Measurements from ENCODE around the gene C17orf75.

The C17orf75 gene

GRCh38 chr17:32281011-32281451, 60.9 kb downstream of the C17orf75 start:
- no peaks in the 10 kb centered on the region for H3K9me3 ChIP-seq (ENCODE audit: insufficient read depth, low read length)
- no peaks in the 10 kb centered on the region for H3K27me3 ChIP-seq (ENCODE audit: low read length)
- no peaks in the 10 kb centered on the region for H3K9me2 ChIP-seq (replicated peaks; ENCODE audit: insufficient read depth, low read length)
- TF ChIP-seq CTCF (IDR thresholded peaks at IDR 0.05; ENCODE audit: insufficient read depth, low read length, poor library complexity, severe bottlenecking) (no peak), EZH2phosphoT487 (conservative IDR thresholded peaks at IDR 0.05; ENCODE audit: low read length) (no peak)
- no peak overlapping the region for H3K4me2 ChIP-seq (ENCODE audit: low read depth, low read length, poor library complexity, severe bottlenecking)
- no peak overlapping the region for H3K9ac ChIP-seq (ENCODE audit: low read length)
- H3K36me3 ChIP-seq (ENCODE audit: low read length): no peaks in the 10 kb centered on the region
- no peak overlapping the region for H2AFZ ChIP-seq (ENCODE audit: low read depth, low read length, severe bottlenecking)
- no peak overlapping the region for H3K4me3 ChIP-seq (ENCODE audit: insufficient read depth, low read length, poor library complexity, severe bottlenecking)
- H3K79me2 ChIP-seq (ENCODE audit: insufficient read depth, low read length): no peaks in the 10 kb centered on the region
- H3F3A ChIP-seq (ENCODE audit: insufficient read depth): no peaks in the 10 kb centered on the region
- no peak overlapping the region for H3K27ac ChIP-seq (ENCODE audit: low read depth, low read length)
- no peaks in the 10 kb centered on the region for H4K20me1 ChIP-seq (ENCODE audit: low read depth, low read length)

- H3K27ac ChIP-seq (ENCODE audit: low read depth, low read length): no peak overlapping the region
- TF ChIP-seq EZH2phosphoT487 (conservative IDR thresholded peaks at IDR 0.05; ENCODE audit: low read length) (no peak), CTCF (IDR thresholded peaks at IDR 0.05; ENCODE audit: insufficient read depth, low read length, poor library complexity, severe bottlenecking) (no peak)
Measured at GRCh38 chr17:32279891-32280716, 61.9 kb downstream of the C17orf75 start.

GRCh38 chr17:32278815-32279214, 63.2 kb downstream of the C17orf75 start:
- no peak overlapping the region for H3K9ac ChIP-seq (ENCODE audit: low read length)
- no peak overlapping the region for H2AFZ ChIP-seq (ENCODE audit: low read depth, low read length, severe bottlenecking)
- TF ChIP-seq CTCF (IDR thresholded peaks at IDR 0.05; ENCODE audit: insufficient read depth, low read length, poor library complexity, severe bottlenecking) (no peak), EZH2phosphoT487 (conservative IDR thresholded peaks at IDR 0.05; ENCODE audit: low read length) (no peak)

More at GRCh38 chr17:32279891-32280716, 61.9 kb downstream of the C17orf75 start:
- Histone ChIP-seq H3K9me2 (replicated peaks; ENCODE audit: insufficient read depth, low read length) (no peaks in the 10 kb centered on the region), H3K9ac (ENCODE audit: low read length) (no peak overlapping the region), H3K9me3 (ENCODE audit: insufficient read depth, low read length) (no peaks in the 10 kb centered on the region), H4K20me1 (ENCODE audit: low read depth, low read length) (no peaks in the 10 kb centered on the region), H3K4me3 (ENCODE audit: insufficient read depth, low read length, poor library complexity, severe bottlenecking) (no peak overlapping the region), H3K79me2 (ENCODE audit: insufficient read depth, low read length) (no peaks in the 10 kb centered on the region), H2AFZ (ENCODE audit: low read depth, low read length, severe bottlenecking) (no peak overlapping the region), H3K4me2 (ENCODE audit: low read depth, low read length, poor library complexity, severe bottlenecking) (no peak overlapping the region), H3F3A (ENCODE audit: insufficient read depth) (no peaks in the 10 kb centered on the region), H3K27me3 (ENCODE audit: low read length) (no peaks in the 10 kb centered on the region), H3K36me3 (ENCODE audit: low read length) (no peaks in the 10 kb centered on the region)

More at GRCh38 chr17:32278815-32279214, 63.2 kb downstream of the C17orf75 start:
- Histone ChIP-seq H3K27ac (ENCODE audit: low read depth, low read length) (no peak overlapping the region), H3K36me3 (ENCODE audit: low read length) (no peaks in the 10 kb centered on the region), H3K27me3 (ENCODE audit: low read length) (no peaks in the 10 kb centered on the region), H3K79me2 (ENCODE audit: insufficient read depth, low read length) (no peaks in the 10 kb centered on the region), H3F3A (ENCODE audit: insufficient read depth) (no peaks in the 10 kb centered on the region), H3K4me2 (ENCODE audit: low read depth, low read length, poor library complexity, severe bottlenecking) (no peak overlapping the region), H4K20me1 (ENCODE audit: low read depth, low read length) (no peaks in the 10 kb centered on the region), H3K9me3 (ENCODE audit: insufficient read depth, low read length) (no peaks in the 10 kb centered on the region), H3K9me2 (replicated peaks; ENCODE audit: insufficient read depth, low read length) (no peaks in the 10 kb centered on the region), H3K4me3 (ENCODE audit: insufficient read depth, low read length, poor library complexity, severe bottlenecking) (no peak overlapping the region)

All from SU-DHL-6 (cell line).